GM19324 (cell line): ENCODE measurements around the gene AGAP1.
A peak's percentile ranks its signal among the peaks of the same experiment; 100 is the strongest.

Experiments
- ATAC-seq: cut with Tn5 transposase; IDR thresholded peaks from one replicate; pipeline ENCODE4 v1.9.1; 2021; ENCODE audit warnings: mild to moderate bottlenecking, moderate library complexity; ENCODE audit not compliant: unreplicated experiment, low FRiP score

AGAP1 gene

GRCh38 chr2:235485362-235485761, 8.5 kb upstream of the AGAP1 start:
- ATAC-seq: no peak

- no peak for ATAC-seq
These were observed 7.1 kb upstream of the AGAP1 start for GRCh38 chr2:235486729-235487128.

GRCh38 chr2:235489897-235490296, 3.9 kb upstream of the AGAP1 start:
- ATAC-seq: no peak

DNA sequence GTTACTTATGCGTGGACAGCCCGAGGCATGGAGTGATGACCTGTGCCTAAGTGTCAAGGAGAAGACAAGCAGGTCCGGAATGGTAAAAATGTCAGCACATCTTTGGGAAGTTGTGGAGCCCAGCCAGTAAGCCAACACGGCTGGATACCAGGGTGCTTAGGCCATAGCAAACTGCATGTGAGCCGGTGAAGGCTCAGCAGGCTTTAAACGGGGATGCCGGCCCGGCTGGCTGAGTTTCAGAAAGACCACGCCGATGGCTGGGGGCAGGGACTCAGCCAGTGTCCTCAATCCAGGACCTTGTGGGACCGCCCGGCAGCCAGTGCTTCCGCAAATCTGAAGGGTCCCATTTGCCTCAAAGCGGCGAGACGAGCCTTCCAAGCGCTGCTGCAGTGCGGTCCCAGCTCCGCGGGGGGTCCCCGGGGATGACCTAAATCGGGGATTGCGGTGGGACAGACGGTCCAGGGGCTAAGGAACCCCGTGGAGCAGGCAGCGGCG, 946 bp upstream of the AGAP1 start:
- ATAC-seq: no peak

- peak; percentile 7 for ATAC-seq
These were observed 455 bp upstream of the AGAP1 start for GRCh38 chr2:235493402-235493774.

- ATAC-seq: no peak
These were observed 1.0 kb downstream of the AGAP1 start for GRCh38 chr2:235494716-235495372.

DNA sequence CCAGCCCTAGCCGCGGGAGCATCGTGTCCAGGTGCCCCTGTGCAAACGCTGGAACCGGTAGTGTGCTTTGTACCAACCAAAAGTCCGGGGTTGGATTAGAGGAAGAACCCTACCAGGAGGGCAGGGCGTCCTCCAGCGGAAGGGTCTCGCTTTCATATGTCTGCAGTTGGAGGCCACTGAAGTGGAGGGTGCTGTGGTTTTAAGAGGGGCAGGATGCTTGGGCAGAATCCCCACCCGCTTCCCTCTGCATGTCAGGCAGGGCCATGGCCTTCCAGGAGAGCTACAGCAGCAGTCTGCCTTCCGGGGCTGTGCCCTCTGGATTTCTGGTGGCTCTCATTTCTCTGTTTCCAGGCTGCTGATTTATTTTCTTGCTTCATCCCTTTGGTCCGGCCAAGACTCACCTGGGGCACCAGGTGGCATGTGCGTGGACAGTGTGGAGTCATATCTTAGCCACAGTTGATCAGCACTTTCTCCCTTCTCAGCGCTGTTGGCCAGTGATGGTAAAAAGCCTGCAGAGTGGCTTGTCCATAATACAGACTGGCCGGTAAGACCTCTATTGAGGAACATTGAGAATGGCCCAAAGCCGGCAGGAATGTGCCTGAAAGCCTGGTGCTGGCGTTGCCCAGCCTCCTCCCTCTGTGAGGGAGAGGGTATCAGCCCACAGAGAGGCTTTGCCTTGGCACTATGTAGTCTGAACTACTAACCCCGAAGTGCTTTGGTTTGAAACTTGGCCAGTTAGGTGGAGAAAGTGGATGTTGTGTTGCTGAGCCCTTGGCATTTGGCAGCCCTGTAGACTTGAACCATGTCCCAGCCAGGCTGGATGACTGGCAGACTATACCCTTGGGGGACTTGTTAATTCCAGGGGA, 1.8 kb downstream of the AGAP1 start:
- ATAC-seq: no peak

- ATAC-seq: no peak
These were observed 2.4 kb downstream of the AGAP1 start for GRCh38 chr2:235496239-235496621.

DNA sequence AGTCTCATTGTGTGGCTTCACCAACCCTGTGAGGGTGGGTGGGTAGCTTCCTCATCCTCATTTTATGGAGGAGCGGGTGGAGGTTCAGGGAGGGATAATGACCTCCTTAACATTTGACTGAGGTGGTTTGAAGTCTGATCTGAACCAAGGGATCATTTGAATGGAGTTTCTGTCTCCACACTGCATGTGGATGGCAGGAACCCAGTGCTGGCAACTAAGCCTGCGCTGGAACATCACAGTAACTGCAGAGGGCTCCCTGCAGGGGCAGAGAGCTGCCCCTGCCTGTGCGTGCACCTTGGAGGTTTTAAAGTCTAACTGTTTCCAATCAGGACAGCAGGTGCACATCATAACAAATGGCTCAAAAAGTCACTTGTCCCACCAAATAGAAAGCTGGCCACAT, 3.3 kb downstream of the AGAP1 start:
- no peak for ATAC-seq

DNA sequence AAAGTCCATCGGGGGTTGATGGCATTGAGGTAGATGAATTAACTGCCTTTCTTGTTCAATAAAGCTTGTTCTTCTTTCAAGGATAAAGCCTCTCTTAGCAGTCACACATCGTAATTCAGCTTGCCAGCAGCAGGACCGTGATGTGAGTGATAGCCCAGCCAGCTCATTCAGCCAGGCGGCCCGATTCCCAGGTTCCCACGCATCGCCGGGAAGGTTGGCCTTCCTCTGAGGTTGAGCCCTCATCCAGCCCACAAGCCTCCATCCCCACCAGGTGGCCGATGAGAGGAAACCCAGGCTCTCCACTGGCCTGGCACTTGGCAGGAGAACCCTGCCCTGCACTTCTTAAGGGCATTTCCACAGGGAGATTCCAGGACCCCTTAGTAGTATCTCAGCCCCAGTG, 4.7 kb downstream of the AGAP1 start:
- ATAC-seq: no peak

GRCh38 chr2:235498946-235499812, 5.3 kb downstream of the AGAP1 start:
- no peak for ATAC-seq

GRCh38 chr2:235500110-235500760, 6.4 kb downstream of the AGAP1 start:
- no peak for ATAC-seq

GRCh38 chr2:235500761-235501672, 7.2 kb downstream of the AGAP1 start:
- ATAC-seq: no peak

DNA sequence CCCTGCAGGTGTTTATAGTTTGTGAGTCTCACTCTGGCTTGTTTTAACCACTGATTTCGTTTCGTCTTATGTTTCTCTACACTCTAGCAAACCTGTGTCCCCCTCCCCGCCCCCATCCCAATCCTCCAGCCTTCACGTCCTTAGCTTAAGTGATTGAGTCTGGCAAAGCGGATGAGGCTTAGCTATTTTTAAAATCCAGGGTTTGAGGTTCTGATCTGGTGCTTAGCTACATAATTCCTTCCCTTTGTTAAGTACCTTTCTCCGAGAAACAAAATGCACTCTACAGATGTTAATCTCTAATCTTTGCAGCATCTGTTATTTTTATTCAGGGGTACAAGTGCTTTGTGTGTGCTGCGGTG, 7.8 kb downstream of the AGAP1 start:
- ATAC-seq: no peak

- no peak for ATAC-seq
These were observed 8.5 kb downstream of the AGAP1 start for GRCh38 chr2:235502336-235502735.

GRCh38 chr2:235504441-235505180, 10.8 kb downstream of the AGAP1 start:
- ATAC-seq: no peak

- no peak for ATAC-seq
These were observed 11.4 kb downstream of the AGAP1 start for GRCh38 chr2:235505181-235505741.

- no peak for ATAC-seq
These were observed 12.6 kb downstream of the AGAP1 start for GRCh38 chr2:235506291-235506996.
